Dedifferentiated amniotic fluid mesenchymal stem cell (primary cell): ENCODE results near the gene DPCD.
"Not testable (repeated sequence)": the region's sequence is repeated elsewhere in the genome, so short reads cannot be mapped to it uniquely, and the experiment has no call there.

Experiments
- DNase-seq: peaks from one replicate; pipeline ENCODE4 v3.0.0-alpha.2; 2016; ENCODE audit errors: extremely low spot score

Gene DPCD

DNA sequence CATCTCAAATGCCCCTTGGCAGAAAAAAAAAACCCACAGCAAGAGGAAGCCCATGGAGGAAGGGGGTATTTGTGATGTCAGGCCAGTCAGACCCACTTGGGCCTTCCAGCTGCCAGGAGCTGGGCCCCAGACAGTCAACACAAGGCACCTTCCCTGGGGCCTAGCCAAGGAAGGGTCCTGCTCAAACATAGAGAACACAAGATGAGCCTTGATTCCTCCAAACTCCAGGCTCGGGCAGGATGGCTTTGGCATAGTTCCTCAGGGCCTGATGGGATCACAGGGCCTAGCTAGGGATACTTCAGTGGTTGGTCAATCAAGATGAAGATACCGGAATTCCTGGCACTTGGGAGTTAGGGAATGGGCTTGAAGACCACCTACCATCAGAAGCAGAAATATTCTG, 30.8 kb downstream of the DPCD start:
- DNase-seq = no peak

DNA sequence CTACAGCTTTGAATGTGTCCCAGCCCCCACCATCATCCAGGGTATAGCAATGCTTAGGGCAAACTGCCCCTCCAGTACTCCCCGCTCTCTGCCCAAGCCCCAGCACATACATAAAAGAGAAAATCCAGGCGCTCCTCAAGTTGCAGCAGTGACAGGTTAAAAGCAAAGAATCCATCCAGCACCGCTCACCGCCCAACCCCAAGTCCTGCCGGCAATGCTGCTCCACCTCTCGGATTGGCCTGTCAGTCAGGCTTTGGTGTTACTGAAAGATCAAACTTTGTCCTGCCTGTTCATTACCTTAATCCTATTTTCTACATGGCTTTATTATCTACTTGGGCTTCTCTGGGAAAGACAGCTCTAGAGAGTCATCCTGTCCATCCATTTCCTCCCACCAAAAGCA, 31.9 kb downstream of the DPCD start:
- no peak for DNase-seq

DNA sequence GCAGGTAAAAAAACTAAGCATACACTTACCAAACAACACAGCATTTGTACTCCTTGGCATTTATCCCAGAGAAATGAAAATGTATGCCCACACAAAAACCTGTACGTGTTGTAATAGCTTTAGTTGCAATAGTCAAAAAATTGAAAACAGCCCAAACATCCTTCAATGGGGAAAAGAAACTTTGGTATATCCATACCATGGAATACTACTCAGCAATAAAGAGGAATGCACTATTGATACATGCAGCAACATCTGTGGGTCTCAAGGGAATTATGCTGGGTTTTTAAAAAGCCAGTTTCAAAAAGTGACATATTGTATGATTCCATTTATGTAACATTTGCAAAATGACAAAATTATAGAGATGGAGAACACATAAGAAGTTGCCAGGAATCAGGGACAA, 35.4 kb downstream of the DPCD start:
- DNase-seq = no peak

DNA sequence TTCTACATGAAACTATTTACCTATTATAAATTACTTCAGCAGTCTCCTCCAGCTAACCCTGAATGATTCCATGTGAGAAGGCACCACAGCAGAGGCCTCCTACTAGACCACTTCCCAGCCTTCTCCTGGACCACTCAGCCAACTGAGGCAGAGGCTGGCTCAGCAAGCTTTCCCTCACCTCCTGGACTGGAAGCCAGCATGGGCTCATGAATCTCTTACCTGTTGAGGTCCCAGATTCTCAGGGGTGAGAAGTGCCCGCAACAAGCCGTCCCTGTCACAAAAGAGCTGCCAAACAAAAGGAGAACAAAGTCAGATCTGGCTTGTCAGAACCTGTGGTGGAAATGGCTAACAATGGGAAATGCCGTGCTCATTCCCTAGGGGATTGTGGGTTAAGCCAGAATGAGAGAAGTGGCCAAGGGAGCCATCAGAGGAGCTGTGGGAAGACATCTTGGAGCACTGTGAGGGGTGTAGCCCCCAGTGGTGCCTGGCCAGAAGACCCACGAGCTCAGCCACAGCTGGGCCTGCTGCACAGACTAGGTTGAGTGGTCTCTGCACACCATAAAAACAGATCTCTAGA, 36.5 kb downstream of the DPCD start:
- DNase-seq = no peak

DNA sequence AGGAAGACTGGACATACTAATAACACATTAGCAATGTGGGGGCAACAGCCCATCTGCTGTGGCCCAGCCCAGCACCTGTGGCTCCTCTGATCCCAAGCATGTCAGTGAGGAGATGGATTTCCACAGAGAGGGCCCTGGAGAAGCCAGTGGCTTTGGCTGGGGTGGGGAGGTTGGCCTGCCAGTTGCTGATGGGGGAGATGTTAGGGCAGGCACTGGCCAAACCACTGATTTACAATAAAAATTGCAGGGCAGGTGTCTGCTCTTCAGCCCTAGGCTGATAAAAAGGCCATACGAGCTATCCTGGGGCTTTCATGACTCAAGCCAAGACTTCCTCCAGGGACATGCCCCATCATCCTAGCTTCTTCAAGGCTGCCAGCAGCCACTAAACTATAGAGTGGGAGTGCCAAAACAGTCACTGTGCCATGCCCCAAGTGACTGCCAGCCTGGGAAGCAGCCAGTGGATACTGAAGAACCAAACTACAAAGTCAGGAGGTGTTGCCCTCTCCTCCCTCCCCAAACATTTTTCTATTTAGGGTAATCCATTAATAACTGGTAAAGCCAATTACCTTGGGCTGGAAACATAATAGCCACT, 37.8 kb downstream of the DPCD start:
- no peak for DNase-seq

DNA sequence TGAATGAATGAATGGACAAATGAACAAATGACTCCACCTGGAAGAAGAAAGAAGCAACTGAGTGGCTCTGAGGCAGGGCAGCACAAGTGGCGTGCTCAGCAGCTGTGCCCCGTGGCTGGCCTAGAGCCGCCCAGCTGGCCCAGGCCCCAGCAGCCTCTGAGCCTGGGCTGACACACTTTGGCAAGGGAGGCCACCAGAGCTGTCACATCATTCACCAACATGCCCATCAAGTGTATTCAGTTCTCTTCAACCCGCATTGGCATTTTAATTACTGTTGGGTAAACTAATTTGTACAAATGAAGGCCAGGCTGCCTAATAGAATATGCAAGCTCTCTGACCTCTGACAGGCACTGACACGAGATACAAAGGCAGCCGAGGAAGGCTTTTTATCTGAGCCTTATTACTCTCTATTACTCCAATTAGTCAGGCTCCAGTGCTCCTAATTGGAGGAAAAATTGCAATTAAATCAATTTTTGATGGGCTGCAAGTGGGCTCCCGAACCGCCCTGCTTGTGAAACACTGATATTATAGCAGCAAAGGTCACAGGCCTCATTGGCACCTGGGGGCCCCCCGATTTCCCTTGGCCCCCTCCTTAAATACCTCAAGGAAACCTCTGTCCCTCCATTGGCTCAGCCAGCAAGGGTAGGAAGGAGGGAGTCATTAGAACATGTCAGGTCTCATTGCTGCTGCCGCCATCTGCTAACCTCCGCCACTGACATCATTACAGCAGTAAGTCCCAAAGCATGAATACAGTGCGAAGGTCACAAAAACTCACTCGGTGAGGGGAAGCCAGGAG, 41.9 kb downstream of the DPCD start:
- DNase-seq = no peak

DNA sequence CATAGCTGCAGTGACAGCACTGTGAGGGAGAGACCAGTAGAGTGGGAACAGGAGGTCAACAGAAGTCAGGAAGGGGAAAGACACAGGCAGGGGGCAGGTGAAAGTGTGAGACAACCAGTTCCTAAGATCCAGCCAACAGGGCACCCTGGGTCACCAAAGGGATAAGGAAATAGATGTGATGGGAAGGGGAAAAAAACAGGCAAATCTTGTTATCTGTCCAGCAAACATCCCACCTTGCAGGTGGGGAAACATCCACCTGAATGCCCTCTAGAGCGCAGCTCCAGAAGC, 42.5 kb downstream of the DPCD start:
- DNase-seq = no peak

DNA sequence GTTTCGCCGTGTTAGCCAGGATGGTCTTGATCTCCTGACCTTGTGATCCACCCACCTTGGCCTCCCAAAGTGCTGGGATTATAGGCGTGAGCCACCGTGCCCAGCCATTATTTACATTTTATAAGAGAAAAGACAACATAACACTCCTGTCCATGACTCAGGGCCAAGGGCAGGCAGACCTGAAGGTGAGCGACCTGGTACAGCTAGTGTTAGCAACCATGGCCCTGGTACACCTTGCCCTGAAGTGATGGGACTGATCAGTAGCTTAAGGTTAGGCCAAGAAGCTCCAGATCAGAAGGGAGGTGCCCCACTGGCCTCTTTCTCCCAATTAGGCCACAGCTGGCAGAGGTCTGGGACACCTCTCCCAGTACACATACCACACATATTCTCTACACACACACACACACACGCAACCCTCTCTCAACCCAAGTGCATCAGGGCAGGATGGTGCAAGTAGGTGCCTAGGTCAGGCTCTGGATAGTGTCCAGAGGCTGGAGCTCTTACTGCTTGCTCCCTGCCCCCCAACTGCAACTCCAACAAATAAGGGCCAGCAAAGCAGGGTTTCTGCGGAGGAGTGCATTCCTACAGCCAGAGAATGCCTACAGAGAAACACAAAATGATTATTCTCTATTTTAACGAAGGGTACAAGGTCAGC, 43.8 kb downstream of the DPCD start:
- no peak for DNase-seq

DNA sequence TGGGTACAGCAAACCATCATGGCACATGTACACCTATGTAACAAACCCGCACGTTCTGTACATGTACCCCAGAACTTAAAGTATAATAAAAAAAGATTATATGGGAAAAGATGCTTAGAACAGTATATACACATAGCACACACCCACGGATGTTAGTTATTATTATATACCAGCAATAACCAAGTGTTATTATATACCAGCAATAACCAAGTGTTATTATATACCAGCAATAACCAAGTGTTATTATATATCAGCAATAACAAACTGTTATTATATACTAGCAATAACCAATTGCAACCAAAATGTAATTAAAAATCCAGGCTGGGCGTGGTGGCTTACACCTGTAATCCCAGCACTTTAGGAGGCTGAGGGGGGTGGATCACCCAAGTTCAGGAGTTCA, 45.4 kb downstream of the DPCD start:
- not testable (repeated sequence) for DNase-seq

DNA sequence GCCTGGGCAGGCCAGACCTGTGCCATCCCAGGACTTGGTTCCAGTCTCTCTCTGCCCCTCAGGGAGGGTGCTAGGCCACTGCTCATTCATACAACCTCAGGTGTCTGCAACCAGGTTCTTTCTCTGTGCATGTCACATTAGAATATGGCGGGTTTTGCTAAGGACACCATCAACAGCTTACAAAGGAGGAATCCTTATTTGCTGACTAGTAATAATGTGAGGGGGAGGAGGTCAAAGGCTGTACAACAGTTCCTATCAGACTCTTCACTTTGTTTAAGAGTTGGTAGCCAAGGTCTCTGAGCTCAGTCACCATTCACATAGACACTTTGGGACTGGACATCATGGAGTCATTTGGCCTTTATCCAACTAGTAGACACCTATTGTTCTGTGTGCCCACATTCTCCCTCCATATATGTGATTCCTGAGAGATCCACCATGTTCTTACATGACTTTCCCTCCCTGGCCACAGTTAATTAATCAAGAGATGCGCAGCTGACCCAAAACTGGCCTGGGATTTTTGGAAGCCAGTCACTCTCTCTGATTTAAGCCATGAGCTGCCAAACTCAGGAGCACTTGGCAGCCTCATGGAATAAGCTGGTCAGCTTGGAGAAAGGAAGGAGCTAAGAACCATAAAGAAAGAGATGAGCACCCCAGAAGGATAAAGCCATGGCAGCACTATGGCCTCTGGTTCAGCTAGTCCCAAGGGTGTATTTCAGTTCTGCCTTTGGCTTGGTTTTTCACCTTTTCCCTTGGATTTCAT, 51.2 kb downstream of the DPCD start:
- DNase-seq = no peak

DNA sequence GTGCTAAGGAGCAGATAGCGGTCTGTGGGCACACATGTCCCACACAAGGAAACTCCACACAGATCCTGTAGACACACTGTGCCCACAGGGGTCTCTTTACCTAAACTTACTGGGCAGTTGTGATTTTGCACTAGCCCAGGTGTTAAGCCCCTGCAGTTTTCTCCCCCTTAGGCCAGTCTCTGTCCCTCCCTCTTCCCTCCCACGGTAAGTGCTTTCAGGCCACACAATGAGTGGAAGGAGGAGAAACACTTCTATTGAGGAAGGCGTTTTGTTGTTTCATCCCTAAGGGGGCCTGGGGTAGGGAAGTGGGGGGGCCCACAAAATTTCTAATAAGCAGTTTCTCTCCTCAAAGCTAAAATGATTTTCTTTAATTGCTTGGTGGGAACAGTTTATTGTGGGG, 55.4 kb downstream of the DPCD start:
- no peak for DNase-seq

DNA sequence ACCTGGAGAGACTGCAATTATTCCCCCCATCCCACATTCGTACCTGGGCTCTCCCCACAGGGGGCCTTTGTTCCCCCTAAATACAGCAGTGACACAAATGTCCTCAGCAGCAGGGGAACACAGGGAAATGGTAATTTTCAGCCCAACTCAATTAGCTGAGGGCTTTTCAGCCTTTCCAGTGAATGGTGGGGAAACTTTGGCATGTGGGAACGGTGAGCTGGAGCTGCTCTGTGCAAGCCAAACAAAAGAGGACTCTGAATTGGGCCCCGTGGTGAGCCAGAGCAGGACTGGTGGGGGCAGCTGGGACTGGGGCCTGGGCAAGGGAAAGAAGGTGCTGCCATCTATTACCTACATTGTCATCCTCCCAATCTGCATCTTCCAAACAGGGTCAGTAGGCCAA, 55.9 kb downstream of the DPCD start:
- DNase-seq = no peak

DNA sequence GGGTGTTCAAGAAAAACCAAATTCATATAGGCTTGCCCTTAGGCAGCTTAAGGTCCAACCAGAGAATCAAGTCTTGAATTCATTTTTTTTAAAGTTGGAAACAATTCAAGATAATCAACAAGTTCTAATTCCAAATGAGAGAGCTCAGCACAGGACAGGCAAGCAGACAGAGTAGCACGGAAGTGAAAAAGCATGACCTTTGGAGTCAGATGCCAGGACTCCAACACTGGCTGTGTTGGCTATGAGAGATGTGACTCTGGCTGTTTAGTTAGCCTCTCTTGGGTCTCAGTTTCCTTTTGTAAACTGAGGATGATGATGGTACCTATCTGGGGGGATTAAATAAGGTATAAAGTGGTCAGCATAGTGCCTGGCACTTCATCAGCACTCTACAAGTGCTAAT, 57.5 kb downstream of the DPCD start:
- no peak for DNase-seq

DNA sequence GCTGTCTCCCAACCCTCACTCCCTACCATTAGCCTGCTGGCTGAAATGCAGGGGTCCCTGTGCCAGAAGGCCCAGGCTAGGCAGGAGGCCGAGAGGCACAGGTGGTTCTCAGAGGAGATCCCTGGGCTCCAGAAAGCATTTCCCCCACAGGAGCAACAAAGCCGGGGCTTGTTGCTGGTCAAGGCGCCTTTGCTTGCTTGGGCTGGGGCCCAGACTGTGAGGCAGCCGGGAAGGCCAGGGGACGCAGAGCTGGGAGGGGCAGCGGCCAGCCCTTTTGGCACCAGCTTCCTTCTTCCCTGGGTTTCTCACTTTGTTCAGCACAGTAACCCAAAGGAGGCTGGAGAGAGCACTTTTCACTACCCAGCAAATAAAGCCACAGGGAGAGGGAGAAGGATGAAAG, 58.2 kb downstream of the DPCD start:
- no peak for DNase-seq

DNA sequence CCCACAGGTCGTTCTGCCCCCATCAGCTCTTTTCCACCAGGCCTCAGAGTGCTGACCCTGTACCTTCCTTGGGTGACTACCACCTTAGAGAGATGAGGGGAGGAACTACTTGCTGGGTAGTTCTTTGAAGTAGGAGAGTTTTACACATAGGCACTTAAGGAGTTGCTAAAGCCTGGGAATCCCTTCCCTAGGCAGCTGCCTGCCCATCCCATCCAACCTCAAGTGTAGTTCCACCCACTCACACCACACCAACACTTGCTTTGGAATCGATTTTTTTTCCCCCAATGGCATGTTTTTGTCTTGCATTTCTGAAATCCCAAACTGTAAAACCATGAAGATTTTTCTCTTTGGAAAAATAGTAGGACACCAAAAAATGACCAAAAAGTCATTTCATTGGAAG, 59.1 kb downstream of the DPCD start:
- no peak for DNase-seq

DNA sequence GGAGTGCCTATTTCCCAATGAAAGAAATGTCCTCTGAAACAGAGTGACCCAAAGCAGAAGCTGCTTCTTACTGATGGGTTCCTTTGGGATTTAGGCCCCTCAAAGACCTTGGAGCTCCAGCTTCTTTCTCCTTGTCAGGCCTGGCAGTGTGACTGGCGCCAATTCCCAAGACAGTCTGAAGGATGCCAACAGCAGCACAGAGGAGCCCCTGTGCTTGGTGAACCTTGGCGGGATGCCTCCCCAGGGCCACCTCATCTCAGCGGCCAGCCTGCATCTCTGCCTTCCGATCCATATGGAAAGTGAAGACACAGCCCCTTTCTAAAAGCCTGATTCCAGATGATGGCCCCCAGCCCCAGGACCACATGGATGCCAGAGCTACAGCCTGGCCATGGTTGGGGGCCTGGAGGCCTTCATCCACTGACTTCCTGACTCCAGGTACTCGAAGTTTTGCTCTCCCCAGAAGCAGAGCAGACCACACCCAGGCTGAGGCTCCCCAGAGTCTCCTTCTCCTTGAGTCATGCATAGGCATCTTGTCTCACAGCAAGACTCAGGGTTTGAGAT, 61.5 kb downstream of the DPCD start:
- no peak for DNase-seq

DNA sequence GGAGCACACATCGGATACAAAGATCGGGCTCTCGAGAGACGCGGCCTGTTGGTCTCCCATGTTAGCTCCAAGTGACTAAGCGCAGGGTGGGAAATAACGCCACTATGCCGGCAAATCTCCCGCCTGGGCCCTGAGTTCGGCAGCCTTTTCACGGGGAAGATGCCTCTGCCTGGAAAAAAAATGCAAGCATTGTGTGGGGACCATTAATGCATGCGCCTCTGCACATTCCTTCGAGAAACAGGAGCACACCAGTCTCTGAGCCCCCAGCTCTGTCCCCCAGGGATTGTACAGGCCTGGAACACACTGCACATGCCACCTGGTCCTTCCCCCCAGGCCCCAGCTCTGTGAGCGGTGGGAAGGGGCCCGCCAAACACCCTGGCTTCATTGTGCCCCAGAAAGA, 62.7 kb downstream of the DPCD start:
- DNase-seq = no peak

DNA sequence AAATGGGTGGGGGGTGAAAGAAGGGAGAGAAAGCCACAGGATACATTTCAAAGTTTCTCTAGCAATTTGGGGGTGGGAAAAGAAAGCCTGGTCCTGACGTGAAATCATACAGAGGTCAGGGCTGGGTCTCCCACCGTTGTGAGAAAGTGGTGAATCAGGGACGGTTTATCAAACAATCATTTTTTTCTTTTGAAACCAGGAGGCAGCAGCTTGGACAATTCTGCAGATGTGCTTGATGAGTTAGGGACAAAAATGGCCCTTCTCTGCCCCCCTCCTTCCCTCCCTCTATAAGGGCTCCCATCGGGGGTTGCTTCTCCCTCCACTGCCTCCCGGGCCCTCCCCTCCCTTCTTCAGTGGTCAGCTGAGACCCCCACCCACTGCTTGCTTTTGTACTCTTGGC, 63.2 kb downstream of the DPCD start:
- no peak for DNase-seq

DNA sequence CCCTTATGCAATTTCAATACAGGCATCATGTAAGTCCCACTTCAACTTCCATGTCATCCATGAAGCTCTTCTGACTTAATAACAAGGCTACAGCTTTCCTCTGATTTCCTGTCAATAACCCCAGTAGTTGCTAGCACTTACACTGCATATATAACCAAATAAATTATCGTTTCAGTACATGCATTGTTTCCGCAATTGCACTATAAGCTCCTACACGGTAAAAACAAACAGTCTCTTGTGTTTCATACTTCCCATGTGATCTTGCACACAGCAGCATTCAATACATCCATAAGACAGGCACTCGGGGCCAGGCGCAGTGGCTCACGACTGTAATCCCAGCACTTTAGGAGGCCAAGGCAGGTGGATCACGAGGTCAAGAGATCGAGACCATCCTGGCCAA, 65.4 kb downstream of the DPCD start:
- DNase-seq = no peak

DNA sequence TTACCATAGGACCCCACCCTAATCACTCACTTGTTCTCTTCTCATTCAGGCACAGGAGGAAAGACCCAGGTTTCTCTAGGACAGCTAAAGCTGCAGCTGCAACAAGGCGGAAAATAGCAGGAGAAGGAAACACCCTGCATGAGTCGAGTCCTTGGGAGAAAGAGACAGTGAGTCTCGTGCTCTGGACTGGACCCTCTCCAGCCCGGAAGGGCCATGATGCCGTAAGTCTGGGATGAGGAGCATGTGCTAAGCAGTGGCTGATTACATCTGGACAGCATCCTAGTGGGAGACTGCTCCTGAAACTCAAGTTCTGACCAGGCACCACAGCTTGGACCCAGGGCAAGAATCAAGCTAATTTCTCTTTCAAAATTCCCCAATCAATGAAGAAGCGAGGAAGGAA, 67.4 kb downstream of the DPCD start:
- no peak for DNase-seq

DNA sequence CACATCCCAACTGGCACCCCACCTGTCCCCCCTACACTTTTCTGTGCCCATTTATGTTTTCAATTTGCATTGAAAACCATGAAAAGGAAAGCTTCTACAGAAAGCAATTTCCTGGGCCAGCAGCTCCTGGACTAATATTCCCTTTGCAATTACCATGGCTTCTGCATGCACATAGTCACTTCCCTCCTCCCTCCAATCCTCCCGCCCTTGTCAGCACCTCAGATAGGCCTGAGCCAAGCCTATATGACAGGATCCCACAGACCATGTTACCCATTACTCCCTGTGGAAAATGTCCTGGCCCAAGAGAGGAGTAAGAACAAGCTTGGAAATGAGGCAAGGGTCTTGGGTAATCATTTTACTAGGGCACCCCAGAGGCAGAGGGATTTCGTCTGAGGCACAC, 68.8 kb downstream of the DPCD start:
- no peak for DNase-seq

DNA sequence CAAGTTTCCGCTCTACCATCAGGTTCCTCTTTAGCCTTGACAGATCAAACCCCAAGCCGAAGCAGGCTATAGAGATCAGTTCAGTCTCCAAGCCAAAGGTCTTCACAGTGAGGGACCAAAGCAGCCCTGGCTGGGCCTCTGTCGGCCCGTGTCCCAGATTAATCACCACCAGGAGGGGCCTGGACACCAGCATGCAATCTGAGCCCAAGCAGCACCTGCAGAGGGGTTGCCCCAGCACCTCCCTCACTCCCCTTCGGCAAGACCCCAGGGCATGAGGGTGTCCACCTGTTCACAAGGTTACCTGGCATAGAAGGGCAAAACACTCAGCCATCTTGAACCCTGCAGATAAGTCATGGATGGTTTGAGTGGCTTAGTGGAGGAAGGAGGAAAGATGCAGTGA, 70.9 kb downstream of the DPCD start:
- DNase-seq = no peak
